Breast epithelium (tissue), 3 donors: ENCODE data around the gene NHLRC3.

Experiments
- POLR2A ChIP-seq: fragments of 450-650 bp; IDR thresholded peaks from one replicate; pipeline ENCODE4 v1.6.1; 2016; ENCODE audit warnings: antibody characterized with exemption, mild to moderate bottlenecking, moderate library complexity
- POLR2AphosphoS5 ChIP-seq, 3 donors: sonication (generic); formaldehyde crosslinking; IDR thresholded peaks; one replicate each; pipeline ENCODE4 v1.6.1; 2017; ENCODE audit warnings: antibody characterized with exemption in 3 of 3
- TF ChIP-seq, protein P1 (sequence below), 3 donors: fragments of 450-650 bp; IDR thresholded peaks; one replicate each; pipeline ENCODE4 v1.5.1; 2016 to 2017; ENCODE audit warnings: antibody characterized with exemption in 3 of 3, mild to moderate bottlenecking in 3 of 3, moderate library complexity in 3 of 3

DNA sequence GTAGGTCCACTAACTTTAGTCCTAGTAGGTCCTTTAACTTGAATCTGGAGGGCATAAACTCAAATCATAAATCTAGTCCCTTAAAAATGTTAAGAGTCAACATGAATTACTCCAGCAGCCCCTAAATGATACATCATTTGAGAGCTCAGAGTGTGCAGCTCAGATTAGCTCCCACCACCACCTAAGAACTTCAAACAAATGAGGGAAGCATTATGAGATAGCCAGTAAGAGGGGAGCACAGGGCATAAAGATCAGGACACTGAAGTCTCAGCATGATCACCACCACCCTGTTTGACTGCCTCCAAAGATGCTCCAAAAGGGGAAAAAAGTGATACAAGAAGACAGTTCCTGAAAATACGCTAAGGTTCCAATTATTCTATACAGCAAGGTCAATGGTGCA lies 6.1 kb upstream of the NHLRC3 start:
- TF ChIP-seq, protein P1, sequence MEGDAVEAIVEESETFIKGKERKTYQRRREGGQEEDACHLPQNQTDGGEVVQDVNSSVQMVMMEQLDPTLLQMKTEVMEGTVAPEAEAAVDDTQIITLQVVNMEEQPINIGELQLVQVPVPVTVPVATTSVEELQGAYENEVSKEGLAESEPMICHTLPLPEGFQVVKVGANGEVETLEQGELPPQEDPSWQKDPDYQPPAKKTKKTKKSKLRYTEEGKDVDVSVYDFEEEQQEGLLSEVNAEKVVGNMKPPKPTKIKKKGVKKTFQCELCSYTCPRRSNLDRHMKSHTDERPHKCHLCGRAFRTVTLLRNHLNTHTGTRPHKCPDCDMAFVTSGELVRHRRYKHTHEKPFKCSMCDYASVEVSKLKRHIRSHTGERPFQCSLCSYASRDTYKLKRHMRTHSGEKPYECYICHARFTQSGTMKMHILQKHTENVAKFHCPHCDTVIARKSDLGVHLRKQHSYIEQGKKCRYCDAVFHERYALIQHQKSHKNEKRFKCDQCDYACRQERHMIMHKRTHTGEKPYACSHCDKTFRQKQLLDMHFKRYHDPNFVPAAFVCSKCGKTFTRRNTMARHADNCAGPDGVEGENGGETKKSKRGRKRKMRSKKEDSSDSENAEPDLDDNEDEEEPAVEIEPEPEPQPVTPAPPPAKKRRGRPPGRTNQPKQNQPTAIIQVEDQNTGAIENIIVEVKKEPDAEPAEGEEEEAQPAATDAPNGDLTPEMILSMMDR (IDR thresholded peaks at IDR 0.05), result no peak
- no peak for TF ChIP-seq POLR2AphosphoS5 (IDR thresholded peaks at IDR 0.05)
- no peak for TF ChIP-seq POLR2A
